HEK293T (cell line): Measurements from ENCODE around the gene FGFR2.

Experiments used
- CTCF ChIA-PET: fragments of 350-600 bp; formaldehyde crosslinking; extraction: SDS; loops from one replicate; lab custom pipeline; 2021; ENCODE audit warnings: antibody characterized with exemption, inconsistent platforms; lab: Yijun Ruan, JAX
- POLR2A ChIA-PET: fragments of 350-600 bp; formaldehyde crosslinking; extraction: SDS; loops from one replicate; lab custom pipeline; 2020; ENCODE audit warnings: antibody characterized with exemption, inconsistent platforms; lab: Yijun Ruan, JAX
- DNase-seq: peaks from one replicate; pipeline ENCODE4 v3.0.0; 2012; ENCODE audit warnings: mixed read lengths; ENCODE audit errors: extremely low spot score
- ARNT ChIP-seq: fragments of 450-650 bp; IDR thresholded peaks from 2 replicates; pipeline ENCODE4 v1.6.1; 2017; ENCODE audit warnings: mild to moderate bottlenecking
- BHLHE40 ChIP-seq: fragments of 450-650 bp; IDR thresholded peaks from 2 replicates; pipeline ENCODE4 v1.6.1; 2016; ENCODE audit warnings: mild to moderate bottlenecking, moderate library complexity, borderline replicate concordance
- CTBP1 ChIP-seq: fragments of 450-650 bp; IDR thresholded peaks from 2 replicates; pipeline ENCODE4 v1.6.1; 2016; ENCODE audit warnings: borderline replicate concordance
- ELF4 ChIP-seq: fragments of 450-650 bp; IDR thresholded peaks from 2 replicates; pipeline ENCODE4 v1.6.1; 2017; ENCODE audit warnings: antibody characterized with exemption
- FOXA1 ChIP-seq: fragments of 450-650 bp; IDR thresholded peaks from 2 replicates; pipeline ENCODE4 v1.6.1; 2016; ENCODE audit warnings: mild to moderate bottlenecking
- FOXK2 ChIP-seq: fragments of 450-650 bp; IDR thresholded peaks from 2 replicates; pipeline ENCODE4 v1.6.1; 2016; ENCODE audit warnings: mild to moderate bottlenecking
- FOXM1 ChIP-seq: fragments of 450-650 bp; IDR thresholded peaks from 2 replicates; pipeline ENCODE4 v1.6.1; 2017; ENCODE audit warnings: mild to moderate bottlenecking, borderline replicate concordance
- HDGF ChIP-seq: fragments of 450-650 bp; IDR thresholded peaks from 2 replicates; pipeline ENCODE4 v1.6.1; 2017; ENCODE audit warnings: antibody characterized with exemption, borderline replicate concordance
- L3MBTL2 ChIP-seq: fragments of 450-650 bp; conservative IDR thresholded peaks from 2 replicates; pipeline ENCODE4 v1.6.1; 2016; ENCODE audit warnings: mild to moderate bottlenecking
- LEF1 ChIP-seq: fragments of 450-650 bp; IDR thresholded peaks from 2 replicates; pipeline ENCODE4 v1.6.1; 2017; ENCODE audit warnings: mild to moderate bottlenecking, borderline replicate concordance
- NFRKB ChIP-seq: fragments of 450-650 bp; IDR thresholded peaks from 2 replicates; pipeline ENCODE4 v1.6.1; 2016; ENCODE audit warnings: mild to moderate bottlenecking, moderate library complexity
- PKNOX1 ChIP-seq: fragments of 450-650 bp; IDR thresholded peaks from 2 replicates; pipeline ENCODE4 v1.6.1; 2016
- SP1 ChIP-seq: fragments of 450-650 bp; IDR thresholded peaks from 2 replicates; pipeline ENCODE4 v1.6.1; 2017
- SUZ12 ChIP-seq: fragments of 450-650 bp; IDR thresholded peaks from 2 replicates; pipeline ENCODE4 v1.6.1; 2016; ENCODE audit warnings: mild to moderate bottlenecking
- TARDBP ChIP-seq: fragments of 450-650 bp; IDR thresholded peaks from 2 replicates; pipeline ENCODE4 v1.6.1; 2016
- ZNF384 ChIP-seq: fragments of 450-650 bp; IDR thresholded peaks from 2 replicates; pipeline ENCODE4 v1.6.1; 2016

The FGFR2 gene

GRCh38 chr10:121509112-121509511 is 89.1 kb downstream of the FGFR2 start:
- DNase-seq: no peak
- ChIA-PET POLR2A (no interaction called here), CTCF (no interaction called here)
- peak; percentile 38; the same call in 1 of the 2 replicates for TF ChIP-seq ZNF384
- TF ChIP-seq CTBP1: no peak

- TF ChIP-seq BHLHE40 (no peak), HDGF (no peak), FOXK2 (no peak), ELF4 (no peak), L3MBTL2 (no peak), FOXA1 (no peak), SUZ12 (no peak), NFRKB (no peak), PKNOX1 (no peak), CTBP1 (no peak), LEF1 (no peak), TARDBP (no peak), SP1 (no peak)
- ChIA-PET CTCF (no interaction called here), POLR2A (no interaction called here)
- no peak for DNase-seq
These were observed 94.6 kb downstream of the FGFR2 start for GRCh38 chr10:121503587-121504051.

GRCh38 chr10:121501796-121502195 is 96.4 kb downstream of the FGFR2 start:
- ChIA-PET POLR2A (no interaction called here), CTCF (interaction anchor here (0.6 kb wide), 1 partner anchor 42 kb away, joined by 4 read pairs; no protein-coding TSS in a partner anchor)
- no peak for TF ChIP-seq NFRKB
- no peak for TF ChIP-seq FOXM1
- TF ChIP-seq ELF4: no peak
- TF ChIP-seq ZNF384: no peak
- no peak for TF ChIP-seq PKNOX1
- no peak for TF ChIP-seq CTBP1
- no peak for TF ChIP-seq FOXA1
- no peak for TF ChIP-seq BHLHE40
- no peak for DNase-seq

GRCh38 chr10:121500701-121501332 is 97.4 kb downstream of the FGFR2 start:
- ChIA-PET CTCF (no interaction called here), POLR2A (no interaction called here)
- peak; percentile 72 for TF ChIP-seq PKNOX1
- 0 out of 2 replicates have a peak, but pooled peaks have one; percentile 11 for TF ChIP-seq L3MBTL2
- peak; percentile 83; the same call in 1 of the 2 replicates for TF ChIP-seq CTBP1
- no peak for TF ChIP-seq FOXA1
- TF ChIP-seq SUZ12: no peak
- DNase-seq: peak; percentile 55

- ChIA-PET CTCF (interaction anchor here (1.1 kb wide), 1 partner anchor 79 kb away, joined by 3 read pairs; no protein-coding TSS in a partner anchor), POLR2A (no interaction called here)
- TF ChIP-seq SUZ12: no peak
- no peak for TF ChIP-seq L3MBTL2
- no peak for TF ChIP-seq TARDBP
- TF ChIP-seq FOXK2: no peak
- no peak for TF ChIP-seq LEF1
- no peak for TF ChIP-seq PKNOX1
- no peak for TF ChIP-seq ELF4
- no peak for DNase-seq
These were observed 100.5 kb downstream of the FGFR2 start for GRCh38 chr10:121497513-121498470.

GRCh38 chr10:121495719-121496118 is 102.5 kb downstream of the FGFR2 start:
- no peak for DNase-seq
- ChIA-PET POLR2A (no interaction called here), CTCF (no interaction called here)
- TF ChIP-seq CTBP1 (no peak), ZNF384 (no peak), HDGF (no peak), TARDBP (no peak), ARNT (no peak), L3MBTL2 (no peak), SP1 (no peak), PKNOX1 (no peak), ELF4 (no peak), FOXM1 (no peak), SUZ12 (no peak), LEF1 (no peak), FOXK2 (no peak), BHLHE40 (no peak), NFRKB (no peak), FOXA1 (no peak)
